Measurements from ENCODE around the gene MYRF. TPM values are rescaled to one million over a fixed set of nuclear protein-coding genes. Genes with fewer than 3 reads are reported as not detected.

Gene MYRF
- total and polyA plus RNA-seq, 2 donors (not counting 3 experiments of a cell fraction or from before 2014, with no cell fraction given): 0.82 to 0.98 TPM

DNA sequence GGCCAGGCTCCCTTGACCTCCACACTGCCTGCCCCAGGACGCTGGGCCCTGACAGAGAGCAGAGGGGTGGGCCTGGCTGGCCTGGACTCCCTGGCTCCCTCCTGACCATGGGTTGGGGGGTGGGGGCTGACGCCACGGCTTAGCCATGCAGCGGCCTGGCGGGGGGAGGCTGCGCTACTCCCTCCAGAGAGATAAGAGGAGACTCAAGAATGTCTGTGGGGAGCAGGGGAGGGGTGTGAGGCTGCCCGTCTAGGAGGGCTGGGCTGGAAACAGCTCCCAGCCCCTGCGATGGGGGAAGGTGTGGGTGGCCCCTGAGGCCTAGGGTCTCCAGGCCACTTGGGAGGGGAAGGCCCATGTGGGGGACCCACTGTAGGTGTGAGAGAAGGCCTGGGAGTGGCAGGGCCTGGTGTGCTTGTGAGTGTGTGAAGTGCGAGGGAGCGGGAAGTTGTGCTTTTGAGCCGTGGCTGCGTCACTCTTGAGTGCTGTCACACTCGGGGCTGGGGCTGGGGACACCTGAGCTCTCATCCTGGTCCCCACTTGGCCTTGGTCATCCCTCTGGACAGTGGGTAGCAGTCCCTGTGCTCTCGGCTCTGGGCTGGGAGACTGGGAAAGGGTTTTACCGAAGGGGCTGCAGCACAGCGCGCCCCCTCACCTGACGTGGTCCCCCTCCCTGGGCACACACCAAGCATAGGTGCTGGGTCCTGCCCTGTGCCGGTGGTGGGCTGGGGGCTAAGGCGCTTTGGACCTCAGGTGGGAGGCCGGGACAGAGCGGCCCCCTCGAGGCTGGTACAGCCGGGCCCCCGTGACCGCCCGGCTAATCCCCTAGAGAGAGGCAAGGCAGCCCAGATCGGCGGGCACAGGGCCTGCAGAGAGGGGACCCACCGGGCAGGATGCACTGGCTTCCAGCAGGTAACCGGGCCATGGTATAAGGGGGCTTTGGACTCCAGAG, 2.4 kb downstream of the MYRF start:
- H4K20me1 ChIP-seq (replicated peaks; ENCODE audit: control insufficient read depth, extremely low read depth, insufficient read depth, low read length): no peaks in the 10 kb centered on the region
- intact Hi-C loops (cut with micrococcal nuclease): no loop called here
- no peak overlapping the region for H3K4me2 ChIP-seq (ENCODE audit: insufficient read depth, low read length)
- no peaks in the 10 kb centered on the region for H3K27me3 ChIP-seq (ENCODE audit: control insufficient read depth in 2 of 2, insufficient read depth in 2 of 2, low read length in 2 of 2)
- dilution Hi-C loops (cut with MboI; ENCODE audit: extremely low pct_ligation_motif_present, low sequenced_read_pairs): no loop called here
- no peak overlapping the region for H2AFZ ChIP-seq (ENCODE audit: low read depth, low read length)
- no peak overlapping the region for H3K27ac ChIP-seq (ENCODE audit: insufficient read depth, low read depth, low read length)
- no peaks in the 10 kb centered on the region for H3K9me3 ChIP-seq (replicated peaks; ENCODE audit: control insufficient read depth, insufficient read depth, low read length)
- peaks cover 12% of the 10 kb centered on the region for H3K4me1 ChIP-seq (ENCODE audit: control insufficient read depth, extremely low read depth, insufficient read depth, low read length)
- no TSS peak for BruUV-seq (replicated peaks)
- H3K9me1 ChIP-seq (replicated peaks; ENCODE audit: control insufficient read depth, extremely low read depth, insufficient read depth, low read length): no peaks in the 10 kb centered on the region
- H3K79me2 ChIP-seq (ENCODE audit: control insufficient read depth, insufficient read depth, low read length): no peaks in the 10 kb centered on the region
- no peak overlapping the region for H3K9ac ChIP-seq (replicated peaks; ENCODE audit: extremely low read depth, insufficient read depth, low read length)
- TF ChIP-seq MYC (IDR thresholded peaks at IDR 0.05; ENCODE audit: low read depth, low read length) (no peak), EZH2 (IDR thresholded peaks at IDR 0.05; ENCODE audit: borderline replicate concordance, low read depth, low read length, severe bottlenecking) (no peak), POLR2AphosphoS5 (IDR thresholded peaks at IDR 0.05; ENCODE audit: insufficient read depth, low read depth, low read length) (no peak), JUN (IDR thresholded peaks at IDR 0.05; ENCODE audit: borderline replicate concordance, insufficient read depth, insufficient read length, low read depth) (no peak), FOS (IDR thresholded peaks at IDR 0.05; ENCODE audit: borderline replicate concordance, insufficient read depth, low read length) (no peak), GATA2 (IDR thresholded peaks at IDR 0.05; ENCODE audit: insufficient read depth, insufficient read length, low read depth, low read length) (no peak), POLR2A (IDR thresholded peaks at IDR 0.05; ENCODE audit: low read depth, low read length) (no peak)
- TF ChIP-seq, protein P1, sequence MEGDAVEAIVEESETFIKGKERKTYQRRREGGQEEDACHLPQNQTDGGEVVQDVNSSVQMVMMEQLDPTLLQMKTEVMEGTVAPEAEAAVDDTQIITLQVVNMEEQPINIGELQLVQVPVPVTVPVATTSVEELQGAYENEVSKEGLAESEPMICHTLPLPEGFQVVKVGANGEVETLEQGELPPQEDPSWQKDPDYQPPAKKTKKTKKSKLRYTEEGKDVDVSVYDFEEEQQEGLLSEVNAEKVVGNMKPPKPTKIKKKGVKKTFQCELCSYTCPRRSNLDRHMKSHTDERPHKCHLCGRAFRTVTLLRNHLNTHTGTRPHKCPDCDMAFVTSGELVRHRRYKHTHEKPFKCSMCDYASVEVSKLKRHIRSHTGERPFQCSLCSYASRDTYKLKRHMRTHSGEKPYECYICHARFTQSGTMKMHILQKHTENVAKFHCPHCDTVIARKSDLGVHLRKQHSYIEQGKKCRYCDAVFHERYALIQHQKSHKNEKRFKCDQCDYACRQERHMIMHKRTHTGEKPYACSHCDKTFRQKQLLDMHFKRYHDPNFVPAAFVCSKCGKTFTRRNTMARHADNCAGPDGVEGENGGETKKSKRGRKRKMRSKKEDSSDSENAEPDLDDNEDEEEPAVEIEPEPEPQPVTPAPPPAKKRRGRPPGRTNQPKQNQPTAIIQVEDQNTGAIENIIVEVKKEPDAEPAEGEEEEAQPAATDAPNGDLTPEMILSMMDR (IDR thresholded peaks at IDR 0.05; ENCODE audit: extremely low read depth in 1 of 2, insufficient read depth in 1 of 2, low read depth in 1 of 2, low read length in 2 of 2): no peak
- TF ChIP-seq, protein P2, sequence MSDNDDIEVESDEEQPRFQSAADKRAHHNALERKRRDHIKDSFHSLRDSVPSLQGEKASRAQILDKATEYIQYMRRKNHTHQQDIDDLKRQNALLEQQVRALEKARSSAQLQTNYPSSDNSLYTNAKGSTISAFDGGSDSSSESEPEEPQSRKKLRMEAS (IDR thresholded peaks at IDR 0.05; ENCODE audit: insufficient read depth, insufficient read length): no peak
- H3K36me3 ChIP-seq (ENCODE audit: control insufficient read depth in 2 of 2, extremely low read depth in 1 of 2, insufficient read depth in 2 of 2, low read length in 2 of 2): no peaks in the 10 kb centered on the region
- H3K4me3 ChIP-seq (replicated peaks in 1 of 3; ENCODE audit: insufficient read depth in 1 of 3, low read depth in 1 of 3, low read length in 3 of 3): no peak overlapping the region
- CTCF ChIA-PET: interaction anchor here (1.0 to 1.9 kb wide), 3 partner anchors 12 to 23 kb away, joined by 3 to 7 read pairs (median 6); no protein-coding TSS in a partner anchor
- no peak for FAIRE-seq
- no peak for DNase-seq (ENCODE audit: low read depth, low spot score)
- POLR2A ChIA-PET: no interaction called here
